Measurements from ENCODE around the gene ADAM33. TPM values are rescaled to one million over a fixed set of nuclear protein-coding genes. Genes with fewer than 3 reads are reported as not detected.

The ADAM33 gene
- total RNA-seq (not detected), polyA plus RNA-seq (not detected)

- H3K27me3 Mint-ChIP-seq: peaks cover 35 to 60% of the 10 kb centered on the region in 2 donors
Observed at GRCh38 chr20:3681931-3682781, at the start of gene ADAM33. ADAM33 (minus strand) TSS chr20:3682010; CDS start chr20:3682004, 6 bp downstream.

GRCh38 chr20:3730803-3731672 lies 49.2 kb upstream of the ADAM33 start:
- Mint-ChIP-seq H3K36me3 (no peaks in the 10 kb centered on the region), H3K27ac (peak overlapping the region in 1 of 8 donors; percentile 22), H3K27me3 (peaks cover 43 to 53% of the 10 kb centered on the region in 2 donors), H3K4me1 (peaks cover 0 to 10% (median 0%) of the 10 kb centered on the region in 3 donors), H3K9me3 (no peaks in the 10 kb centered on the region), H3K4me3 (peak overlapping the region in 2 of 7 donors; percentile 15 to 19)
- Histone ChIP-seq H3K4me3 (ENCODE audit: low read length) (no peak overlapping the region), H3K36me3 (ENCODE audit: insufficient read depth, low read length) (no peaks in the 10 kb centered on the region), H3K27ac (ENCODE audit: low read depth, low read length) (no peak overlapping the region), H3K27me3 (ENCODE audit: insufficient read depth, low read length, poor library complexity, severe bottlenecking) (peaks cover 5% of the 10 kb centered on the region), H3K9me3 (ENCODE audit: low read length) (no peaks in the 10 kb centered on the region), H3K4me1 (ENCODE audit: insufficient read depth, low read length) (no peaks in the 10 kb centered on the region)
- POLR2A ChIA-PET: no interaction called here
- peak in 1 of 5 donors; percentile 4 for DNase-seq
- CTCF ChIA-PET: no interaction called here

More at GRCh38 chr20:3681931-3682781, at the start of gene ADAM33:
- Histone ChIP-seq H3K27ac (ENCODE audit: low read depth, low read length) (no peak within 1 kb of the TSS), H3K9me3 (ENCODE audit: low read length) (no peaks in the 10 kb centered on the region), H3K36me3 (ENCODE audit: insufficient read depth, low read length) (no peaks in the 10 kb centered on the region), H3K27me3 (ENCODE audit: insufficient read depth, low read length, poor library complexity, severe bottlenecking) (peaks cover 11% of the 10 kb centered on the region), H3K4me3 (ENCODE audit: low read length) (no peak within 1 kb of the TSS), H3K4me1 (ENCODE audit: insufficient read depth, low read length) (no peaks in the 10 kb centered on the region)
- CTCF ChIA-PET: no interaction called here
- no peaks in the 10 kb centered on the region for H3K9me3 Mint-ChIP-seq
- peaks cover 0 to 7% (median 0%) of the 10 kb centered on the region in 3 donors for H3K4me1 Mint-ChIP-seq
- peak within 1 kb of the TSS in 3 of 8 donors; percentile 3 to 94 (median 69) for H3K27ac Mint-ChIP-seq
- H3K36me3 Mint-ChIP-seq: no peaks in the 10 kb centered on the region
- H3K4me3 Mint-ChIP-seq: no peak within 1 kb of the TSS
- POLR2A ChIA-PET: no interaction called here
- no peak for DNase-seq

GRCh38 chr20:3729811-3730540 lies 48.2 kb upstream of the ADAM33 start:
- ChIA-PET POLR2A (no interaction called here), CTCF (no interaction called here)
- peaks cover 45 to 56% of the 10 kb centered on the region in 2 donors for H3K27me3 Mint-ChIP-seq

GRCh38 chr20:3729378-3729777 lies 47.6 kb upstream of the ADAM33 start:
- Mint-ChIP-seq H3K4me3 (no peak overlapping the region), H3K27me3 (peaks cover 42 to 58% of the 10 kb centered on the region in 2 donors), H3K27ac (no peak overlapping the region), H3K36me3 (no peaks in the 10 kb centered on the region), H3K4me1 (peaks cover 0 to 10% (median 0%) of the 10 kb centered on the region in 3 donors), H3K9me3 (peaks cover 0 to under 1% (median 0%) of the 10 kb centered on the region in 5 donors)
- no peak overlapping the region for H3K4me3 ChIP-seq (ENCODE audit: low read length)
- no peaks in the 10 kb centered on the region for H3K4me1 ChIP-seq (ENCODE audit: insufficient read depth, low read length)
- H3K9me3 ChIP-seq (ENCODE audit: low read length): no peaks in the 10 kb centered on the region
- no peaks in the 10 kb centered on the region for H3K36me3 ChIP-seq (ENCODE audit: insufficient read depth, low read length)
- POLR2A ChIA-PET: no interaction called here
- peaks cover 5% of the 10 kb centered on the region for H3K27me3 ChIP-seq (ENCODE audit: insufficient read depth, low read length, poor library complexity, severe bottlenecking)
- no peak overlapping the region for H3K27ac ChIP-seq (ENCODE audit: low read depth, low read length)
- peak in 1 of 5 donors; percentile 36 for DNase-seq
- CTCF ChIA-PET: no interaction called here

More at GRCh38 chr20:3729811-3730540, 48.2 kb upstream of the ADAM33 start:
- Histone ChIP-seq H3K4me1 (ENCODE audit: insufficient read depth, low read length) (no peaks in the 10 kb centered on the region), H3K27ac (ENCODE audit: low read depth, low read length) (no peak overlapping the region), H3K27me3 (ENCODE audit: insufficient read depth, low read length, poor library complexity, severe bottlenecking) (peaks cover 5% of the 10 kb centered on the region), H3K4me3 (ENCODE audit: low read length) (no peak overlapping the region), H3K36me3 (ENCODE audit: insufficient read depth, low read length) (no peaks in the 10 kb centered on the region), H3K9me3 (ENCODE audit: low read length) (no peaks in the 10 kb centered on the region)
- DNase-seq: peak in 1 of 5 donors; percentile 27
- Mint-ChIP-seq H3K27ac (peak overlapping the region in 1 of 8 donors; percentile 22), H3K4me1 (peaks cover 0 to 10% (median 0%) of the 10 kb centered on the region in 3 donors), H3K36me3 (no peaks in the 10 kb centered on the region), H3K4me3 (no peak overlapping the region), H3K9me3 (no peaks in the 10 kb centered on the region)

GRCh38 chr20:3728876-3729275 lies 47.1 kb upstream of the ADAM33 start:
- H3K9me3 ChIP-seq (ENCODE audit: low read length): no peaks in the 10 kb centered on the region
- peaks cover 5% of the 10 kb centered on the region for H3K27me3 ChIP-seq (ENCODE audit: insufficient read depth, low read length, poor library complexity, severe bottlenecking)
- peak in 1 of 5 donors; percentile 32 for DNase-seq
- POLR2A ChIA-PET: no interaction called here
- H3K27me3 Mint-ChIP-seq: peaks cover 39 to 61% of the 10 kb centered on the region in 2 donors
- H3K4me3 ChIP-seq (ENCODE audit: low read length): no peak overlapping the region
- H3K27ac ChIP-seq (ENCODE audit: low read depth, low read length): no peak overlapping the region
- H3K36me3 Mint-ChIP-seq: no peaks in the 10 kb centered on the region
- H3K9me3 Mint-ChIP-seq: peaks cover 0 to 3% (median 0%) of the 10 kb centered on the region in 5 donors
- H3K4me1 Mint-ChIP-seq: peaks cover 0 to 10% (median 0%) of the 10 kb centered on the region in 3 donors
- no peaks in the 10 kb centered on the region for H3K4me1 ChIP-seq (ENCODE audit: insufficient read depth, low read length)
- CTCF ChIA-PET: interaction anchor here (2.7 kb wide), 1 partner anchor 18 kb away, joined by 9 read pairs; no protein-coding TSS in a partner anchor
- H3K36me3 ChIP-seq (ENCODE audit: insufficient read depth, low read length): no peaks in the 10 kb centered on the region
- no peak overlapping the region for H3K4me3 Mint-ChIP-seq
- H3K27ac Mint-ChIP-seq: no peak overlapping the region

- no peak overlapping the region for H3K4me3 ChIP-seq (ENCODE audit: low read length)
- peaks cover 0 to 3% (median 0%) of the 10 kb centered on the region in 5 donors for H3K9me3 Mint-ChIP-seq
- peak in 1 of 5 donors; percentile 26 for DNase-seq
- CTCF ChIA-PET: interaction anchor here (2.7 kb wide), 1 partner anchor 18 kb away, joined by 9 read pairs; no protein-coding TSS in a partner anchor
- no peaks in the 10 kb centered on the region for H3K36me3 ChIP-seq (ENCODE audit: insufficient read depth, low read length)
- no peaks in the 10 kb centered on the region for H3K4me1 ChIP-seq (ENCODE audit: insufficient read depth, low read length)
- peaks cover 5% of the 10 kb centered on the region for H3K27me3 ChIP-seq (ENCODE audit: insufficient read depth, low read length, poor library complexity, severe bottlenecking)
- peak overlapping the region in 1 of 8 donors; percentile 26 for H3K27ac Mint-ChIP-seq
- peaks cover 37 to 60% of the 10 kb centered on the region in 2 donors for H3K27me3 Mint-ChIP-seq
- POLR2A ChIA-PET: no interaction called here
- no peaks in the 10 kb centered on the region for H3K36me3 Mint-ChIP-seq
- H3K9me3 ChIP-seq (ENCODE audit: low read length): no peaks in the 10 kb centered on the region
- H3K27ac ChIP-seq (ENCODE audit: low read depth, low read length): no peak overlapping the region
- peaks cover 0 to 10% (median 0%) of the 10 kb centered on the region in 3 donors for H3K4me1 Mint-ChIP-seq
- H3K4me3 Mint-ChIP-seq: no peak overlapping the region
Observed at GRCh38 chr20:3728354-3728753, 46.5 kb upstream of the ADAM33 start.

GRCh38 chr20:3727401-3728021 lies 45.7 kb upstream of the ADAM33 start:
- Mint-ChIP-seq H3K4me3 (no peak overlapping the region), H3K27me3 (peaks cover 32 to 61% of the 10 kb centered on the region in 2 donors), H3K27ac (no peak overlapping the region), H3K9me3 (peaks cover 0 to 3% (median 0%) of the 10 kb centered on the region in 5 donors), H3K4me1 (peaks cover 0 to 10% (median 0%) of the 10 kb centered on the region in 3 donors), H3K36me3 (no peaks in the 10 kb centered on the region)
- Histone ChIP-seq H3K27ac (ENCODE audit: low read depth, low read length) (no peak overlapping the region), H3K27me3 (ENCODE audit: insufficient read depth, low read length, poor library complexity, severe bottlenecking) (peaks cover 5% of the 10 kb centered on the region), H3K36me3 (ENCODE audit: insufficient read depth, low read length) (no peaks in the 10 kb centered on the region), H3K9me3 (ENCODE audit: low read length) (no peaks in the 10 kb centered on the region), H3K4me3 (ENCODE audit: low read length) (no peak overlapping the region), H3K4me1 (ENCODE audit: insufficient read depth, low read length) (no peaks in the 10 kb centered on the region)
- DNase-seq: peak in 1 of 5 donors; percentile 5
- CTCF ChIA-PET: interaction anchor here (0.9 to 2.7 kb wide), 2 partner anchors 12 to 17 kb away, joined by 3 to 9 read pairs; no protein-coding TSS in a partner anchor
- POLR2A ChIA-PET: no interaction called here
